ENCODE data around the gene HAGH. TPM values are rescaled to one million over a fixed set of nuclear protein-coding genes. Genes with fewer than 3 reads are reported as not detected.

The HAGH gene
- total and polyA plus RNA-seq, 8 donors, result 26.6 to 63.7 (median 37.4) TPM

GRCh38 chr16:1766231-1766630 lies 60.4 kb downstream of the HAGH start:
- ATAC-seq, result no peak
- no peak for DNase-seq
- 92 to 93% methylated on average over 19 of the region's 19 CpGs for WGBS, 2 donors
- H3K36me3 ChIP-seq, result peaks cover 0 to 56% (median 18%) of the 10 kb centered on the region in 3 donors
- H3K4me3 ChIP-seq, result no peak overlapping the region
- intact Hi-C loops (cut with DNase I), result no loop called here
- TF ChIP-seq, protein P1, sequence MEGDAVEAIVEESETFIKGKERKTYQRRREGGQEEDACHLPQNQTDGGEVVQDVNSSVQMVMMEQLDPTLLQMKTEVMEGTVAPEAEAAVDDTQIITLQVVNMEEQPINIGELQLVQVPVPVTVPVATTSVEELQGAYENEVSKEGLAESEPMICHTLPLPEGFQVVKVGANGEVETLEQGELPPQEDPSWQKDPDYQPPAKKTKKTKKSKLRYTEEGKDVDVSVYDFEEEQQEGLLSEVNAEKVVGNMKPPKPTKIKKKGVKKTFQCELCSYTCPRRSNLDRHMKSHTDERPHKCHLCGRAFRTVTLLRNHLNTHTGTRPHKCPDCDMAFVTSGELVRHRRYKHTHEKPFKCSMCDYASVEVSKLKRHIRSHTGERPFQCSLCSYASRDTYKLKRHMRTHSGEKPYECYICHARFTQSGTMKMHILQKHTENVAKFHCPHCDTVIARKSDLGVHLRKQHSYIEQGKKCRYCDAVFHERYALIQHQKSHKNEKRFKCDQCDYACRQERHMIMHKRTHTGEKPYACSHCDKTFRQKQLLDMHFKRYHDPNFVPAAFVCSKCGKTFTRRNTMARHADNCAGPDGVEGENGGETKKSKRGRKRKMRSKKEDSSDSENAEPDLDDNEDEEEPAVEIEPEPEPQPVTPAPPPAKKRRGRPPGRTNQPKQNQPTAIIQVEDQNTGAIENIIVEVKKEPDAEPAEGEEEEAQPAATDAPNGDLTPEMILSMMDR (IDR thresholded peaks at IDR 0.05), result no peak
- no peak overlapping the region for H3K27ac ChIP-seq
- H3K27me3 ChIP-seq, result no peaks in the 10 kb centered on the region
- no peak for FAIRE-seq
- no peaks in the 10 kb centered on the region for H3K9me3 ChIP-seq
- peaks cover 0 to 6% (median 0%) of the 10 kb centered on the region in 3 donors for H3K4me1 ChIP-seq

DNA sequence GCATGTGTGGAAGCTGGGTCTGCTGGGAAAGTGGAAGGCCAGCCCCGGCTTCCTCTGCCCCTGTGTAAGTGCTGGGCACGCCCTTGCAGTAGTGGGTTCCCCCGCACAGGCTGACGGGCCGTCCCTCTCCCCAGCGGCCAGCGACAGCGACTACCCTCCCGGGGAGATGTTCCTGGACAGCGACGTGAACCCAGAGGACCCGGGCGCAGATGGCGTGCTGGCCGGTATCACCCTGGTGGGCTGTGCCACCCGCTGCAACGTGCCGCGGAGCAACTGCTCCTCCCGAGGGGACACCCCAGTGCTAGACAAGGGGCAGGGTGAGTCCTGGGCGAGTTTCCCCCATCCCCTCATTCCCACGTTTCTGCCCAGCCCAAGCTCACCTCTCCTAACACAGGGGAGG lies 60.8 kb downstream of the HAGH start:
- Histone ChIP-seq H3K4me3 (no peak overlapping the region), H3K9me3 (no peaks in the 10 kb centered on the region), H3K36me3 (peaks cover 0 to 59% (median 22%) of the 10 kb centered on the region in 3 donors), H3K27ac (no peak overlapping the region), H3K27me3 (no peaks in the 10 kb centered on the region), H3K4me1 (peaks cover 0 to 6% (median 0%) of the 10 kb centered on the region in 3 donors)
- FAIRE-seq, result no peak
- DNase-seq, result no peak
- 87 to 91% methylated on average over 22 of the region's 22 CpGs for WGBS, 2 donors
- no peak for ATAC-seq
- TF ChIP-seq, protein P1 (IDR thresholded peaks at IDR 0.05), result no peak
- intact Hi-C loops (cut with DNase I), result no loop called here

DNA sequence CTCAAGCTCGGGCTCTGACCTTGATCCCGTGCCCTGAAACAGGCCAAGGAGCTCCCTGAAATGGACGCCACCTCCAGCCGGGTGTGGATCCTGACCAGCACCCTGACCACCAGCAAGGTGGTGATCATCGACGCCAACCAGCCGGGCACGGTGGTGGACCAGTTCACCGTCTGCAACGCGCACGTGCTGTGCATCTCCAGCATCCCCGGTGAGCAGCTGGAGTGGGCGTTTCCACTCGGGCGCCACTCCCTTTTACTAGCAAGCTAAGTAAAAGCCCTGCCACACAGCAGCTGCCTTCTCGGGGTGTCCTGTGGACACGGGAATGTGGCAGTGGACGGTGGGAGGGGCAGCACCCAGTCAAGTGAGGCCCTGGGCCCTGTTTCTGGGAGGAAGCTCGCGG lies 61.7 kb downstream of the HAGH start:
- TF ChIP-seq, protein P1 (IDR thresholded peaks at IDR 0.05), result no peak
- intact Hi-C loops (cut with DNase I), result no loop called here
- no peak for FAIRE-seq
- ATAC-seq, result no peak
- Histone ChIP-seq H3K36me3 (peaks cover 0 to 64% (median 27%) of the 10 kb centered on the region in 3 donors), H3K4me1 (no peaks in the 10 kb centered on the region), H3K9me3 (no peaks in the 10 kb centered on the region), H3K4me3 (no peak overlapping the region), H3K27ac (no peak overlapping the region), H3K27me3 (no peaks in the 10 kb centered on the region)
- 90 to 93% methylated on average over 20 to 21 of the region's 21 CpGs for WGBS, 2 donors
- no peak for DNase-seq

GRCh38 chr16:1763521-1764511 lies 62.8 kb downstream of the HAGH start:
- DNase-seq (peak in 2 of 6 donors; percentile 44 to 79), FAIRE-seq (no peak), ATAC-seq (no peak)
- Histone ChIP-seq H3K36me3 (peaks cover 0 to 64% (median 27%) of the 10 kb centered on the region in 3 donors), H3K4me3 (no peak overlapping the region), H3K27me3 (no peaks in the 10 kb centered on the region), H3K9me3 (no peaks in the 10 kb centered on the region), H3K4me1 (no peaks in the 10 kb centered on the region), H3K27ac (no peak overlapping the region)
- TF ChIP-seq, protein P1 (IDR thresholded peaks at IDR 0.05), result no peak
- intact Hi-C loops (cut with DNase I), result no loop called here
- WGBS, 2 donors, result 87 to 90% methylated on average over 68 to 81 of the region's 81 CpGs

Data from pancreas (tissue), 10 donors.